CD14-positive monocyte (primary cell): ENCODE results near the gene SLC38A1. TPM values are rescaled to one million over a fixed set of nuclear protein-coding genes. Genes with fewer than 3 reads are reported as not detected.

ENCODE experiments used
- DNase-seq, 3 donors: peaks; one replicate each; pipeline ENCODE4 v3.0.0-alpha.2; 2011 to 2022
- H2AFZ ChIP-seq: 2 replicates; pipeline ENCODE4 v1.6.0; 2012; ENCODE audit warnings: mild to moderate bottlenecking, low read depth, low read length, inconsistent platforms; ENCODE audit not compliant: insufficient read depth, poor library complexity, severe bottlenecking
- H3K27ac ChIP-seq, 2 donors: 1 replicate in 1 of 2; 2 replicates in 1 of 2; pipeline ENCODE4 v1.5.1; 2012 to 2013; ENCODE audit warnings: low read length in 2 of 2, control low read depth in 1 of 2, inconsistent platforms in 1 of 2, low read depth in 1 of 2, mild to moderate bottlenecking in 1 of 2
- H3K27me3 ChIP-seq, 2 donors: one replicate each; pipeline versions ENCODE4 v1.6.0 to v1.6.1; 2011 to 2013; ENCODE audit warnings: low read length in 2 of 2; ENCODE audit not compliant: control insufficient read depth in 2 of 2, insufficient read depth in 2 of 2
- H3K36me3 ChIP-seq, 2 donors: replicated peaks in 1 of 2; 1 replicate in 1 of 2; 2 replicates in 1 of 2; pipeline versions ENCODE4 v1.5.1 to v1.6.1; 2012 to 2013; ENCODE audit warnings: low read length in 2 of 2, control low read depth in 1 of 2, inconsistent platforms in 1 of 2, mild to moderate bottlenecking in 1 of 2; ENCODE audit not compliant: insufficient read depth in 2 of 2, control insufficient read depth in 1 of 2
- H3K4me1 ChIP-seq, 2 donors: 1 replicate in 1 of 2; 2 replicates in 1 of 2; pipeline versions ENCODE4 v1.5.1 to v1.6.1; 2012 to 2013; ENCODE audit warnings: low read length in 2 of 2, control low read depth in 1 of 2, inconsistent platforms in 1 of 2, mild to moderate bottlenecking in 1 of 2, moderate library complexity in 1 of 2; ENCODE audit not compliant: insufficient read depth in 2 of 2, control insufficient read depth in 1 of 2
- H3K4me2 ChIP-seq: replicated peaks from 2 replicates; pipeline ENCODE3; 2012; ENCODE audit warnings: low read length, moderate library complexity, mild to moderate bottlenecking; ENCODE audit not compliant: poor library complexity, severe bottlenecking; ENCODE audit errors: extremely low read depth
- H3K4me3 ChIP-seq, 3 experiments: fragments of 200-600 bp in 1 of 3; sonication (generic) in 1 of 3; replicated peaks in 1 of 3; 1 replicate in 2 of 3; 2 replicates in 1 of 3; pipeline ENCODE4 v1.5.1; 2011 to 2013; ENCODE audit warnings: low read length in 3 of 3, mild to moderate bottlenecking in 3 of 3, control low read depth in 2 of 3, low read depth in 2 of 3, inconsistent platforms in 1 of 3, moderate library complexity in 1 of 3
- H3K79me2 ChIP-seq: 2 replicates; pipeline ENCODE4 v1.6.0; 2012; ENCODE audit warnings: mild to moderate bottlenecking, control low read depth, inconsistent platforms, low read length, moderate library complexity; ENCODE audit not compliant: insufficient read depth
- H3K9ac ChIP-seq: 2 replicates; pipeline ENCODE4 v1.6.0; 2017; ENCODE audit warnings: low read length, mild to moderate bottlenecking; ENCODE audit not compliant: insufficient read depth, poor library complexity, severe bottlenecking
- H3K9me3 ChIP-seq, 2 donors: replicated peaks in 1 of 2; 1 replicate in 1 of 2; 2 replicates in 1 of 2; pipeline versions ENCODE4 v1.5.1 to v1.6.1; 2012 to 2013; ENCODE audit warnings: low read length in 2 of 2, control low read depth in 1 of 2; ENCODE audit not compliant: control insufficient read depth in 1 of 2, insufficient read depth in 1 of 2
- H4K20me1 ChIP-seq: 2 replicates; pipeline ENCODE4 v1.6.0; 2012; ENCODE audit warnings: mild to moderate bottlenecking, low read length, control low read depth, moderate library complexity; ENCODE audit not compliant: insufficient read depth
- H3K27ac Mint-ChIP-seq, 7 donors: one replicate each; pipeline ENCODE4 v1.8.0; 2020; ENCODE audit warnings: mild to moderate bottlenecking in 7 of 7, mixed read lengths in 7 of 7, moderate library complexity in 6 of 7, inconsistent platforms in 2 of 7
- H3K27me3 Mint-ChIP-seq, 3 donors: one replicate each; pipeline ENCODE4 v1.8.0; 2021 to 2022; ENCODE audit warnings: low read depth in 3 of 3, mild to moderate bottlenecking in 3 of 3, mixed read lengths in 3 of 3, moderate library complexity in 3 of 3, inconsistent platforms in 1 of 3
- H3K36me3 Mint-ChIP-seq, 2 donors: one replicate each; pipeline ENCODE4 v1.8.0; 2020; ENCODE audit warnings: mixed read lengths in 2 of 2, inconsistent platforms in 1 of 2, mild to moderate bottlenecking in 1 of 2
- H3K4me1 Mint-ChIP-seq: one replicate; pipeline ENCODE4 v1.8.0; 2020; ENCODE audit warnings: mild to moderate bottlenecking, mixed read lengths
- H3K4me3 Mint-ChIP-seq, 2 donors: one replicate each; pipeline ENCODE4 v1.8.0; 2020; ENCODE audit warnings: mild to moderate bottlenecking in 2 of 2, mixed read lengths in 2 of 2, moderate library complexity in 1 of 2
- H3K9me3 Mint-ChIP-seq, 7 donors: one replicate each; pipeline ENCODE4 v1.8.0; 2020 to 2022; ENCODE audit warnings: mixed read lengths in 7 of 7, mild to moderate bottlenecking in 6 of 7, moderate library complexity in 6 of 7, inconsistent platforms in 2 of 7
- CTCF ChIP-seq: fragments of 200-600 bp; IDR thresholded peaks from one replicate; pipeline ENCODE4 v1.8.0; 2022; ENCODE audit warnings: antibody characterized with exemption, mild to moderate bottlenecking
- WGBS: methylation state at CpG from one replicate; pipeline ENCODE4 v1.1.5; 2013; ENCODE audit warnings: missing lambda C conversion rate; ENCODE audit not compliant: insufficient coverage; 5-methylcytosine and 5-hydroxymethylcytosine counted together
- intact Hi-C, 2 donors: fragments of 100-400 bp; cut with micrococcal nuclease; formaldehyde crosslinking; loops; one replicate each; pipeline versions ENCODE4 v1.15.0 to v1.15.1; 2023
- polyA plus RNA-seq, 3 donors: library from polyadenylated mRNA; depleted of rRNA in 1 of 3; unstranded in 2 of 3; stranded (reverse) in 1 of 3; fragments of 300-500 nt in 2 of 3; fragments of >200 nt in 1 of 3; fragmentation: Illumina TruSeq in 2 of 3; gene quantifications; 1 replicate in 2 of 3; 2 replicates in 1 of 3; pipeline ENCODE4 v1.2.3, GENCODE V29; 2012 to 2021

The SLC38A1 gene
- polyA plus RNA-seq, 3 donors = 0.92 to 1.9 (median 1.6) TPM

GRCh38 chr12:46282829-46283228 lies 14.0 kb upstream of the SLC38A1 start:
- Mint-ChIP-seq H3K4me3 (no peak overlapping the region), H3K36me3 (peaks cover 7 to 11% of the 10 kb centered on the region in 2 donors), H3K4me1 (no peaks in the 10 kb centered on the region), H3K27ac (no peak overlapping the region), H3K27me3 (no peaks in the 10 kb centered on the region), H3K9me3 (peaks cover 44 to 60% (median 52%) of the 10 kb centered on the region in 7 donors)
- Histone ChIP-seq H3K4me3 (no peak overlapping the region), H3K9me3 (peaks cover 32 to 38% of the 10 kb centered on the region in 2 donors), H3K9ac (no peak overlapping the region), H3K4me1 (no peaks in the 10 kb centered on the region), H3K27ac (no peak overlapping the region), H3K79me2 (no peaks in the 10 kb centered on the region), H3K36me3 (no peaks in the 10 kb centered on the region), H3K4me2 (no peak overlapping the region), H4K20me1 (no peaks in the 10 kb centered on the region), H3K27me3 (no peaks in the 10 kb centered on the region), H2AFZ (no peak overlapping the region)
- TF ChIP-seq CTCF = no peak
- DNase-seq = no peak
- intact Hi-C loops = no loop called here

- Histone ChIP-seq H3K9ac (no peak overlapping the region), H3K36me3 (no peaks in the 10 kb centered on the region), H3K27me3 (no peaks in the 10 kb centered on the region), H3K4me2 (no peak overlapping the region), H3K4me1 (no peaks in the 10 kb centered on the region), H4K20me1 (no peaks in the 10 kb centered on the region), H3K9me3 (peaks cover 4 to 6% of the 10 kb centered on the region in 2 donors), H3K79me2 (no peaks in the 10 kb centered on the region), H3K4me3 (no peak overlapping the region), H3K27ac (no peak overlapping the region), H2AFZ (no peak overlapping the region)
- intact Hi-C loops = no loop called here
- H3K4me3 Mint-ChIP-seq = no peak overlapping the region
- H3K4me1 Mint-ChIP-seq = no peaks in the 10 kb centered on the region
- no peaks in the 10 kb centered on the region for H3K36me3 Mint-ChIP-seq
- peaks cover 2 to 7% (median 4%) of the 10 kb centered on the region in 3 donors for H3K27me3 Mint-ChIP-seq
- WGBS = no CpG with 5 or more reads among the region's 3 CpGs
- H3K9me3 Mint-ChIP-seq = peaks cover 0 to 8% (median 2%) of the 10 kb centered on the region in 7 donors
- no peak for DNase-seq
- H3K27ac Mint-ChIP-seq = no peak overlapping the region
- TF ChIP-seq CTCF = no peak
Observed at GRCh38 chr12:46276756-46277155, 7.9 kb upstream of the SLC38A1 start.
